Measurements from ENCODE around the gene PAX5. TPM values are rescaled to one million over a fixed set of nuclear protein-coding genes. Genes with fewer than 3 reads are reported as not detected.

PAX5 gene
- total RNA-seq, 3 donors from 2014 or later: 0.29 to 0.32 TPM; not detected in 1

GRCh38 chr9:36971935-36972488, 62.1 kb downstream of the PAX5 start:
- DNase-seq: no peak
- Histone ChIP-seq H3K9me3 (no peaks in the 10 kb centered on the region), H3K4me3 (no peak overlapping the region), H3K4me1 (ENCODE audit: low read depth) (no peaks in the 10 kb centered on the region), H3K36me3 (ENCODE audit: low read depth) (no peaks in the 10 kb centered on the region)
- intact Hi-C loops (cut with DNase I, micrococcal nuclease): no loop called here
- TF ChIP-seq CTCF (IDR thresholded peaks at IDR 0.05): no peak
- ATAC-seq: no peak

DNA sequence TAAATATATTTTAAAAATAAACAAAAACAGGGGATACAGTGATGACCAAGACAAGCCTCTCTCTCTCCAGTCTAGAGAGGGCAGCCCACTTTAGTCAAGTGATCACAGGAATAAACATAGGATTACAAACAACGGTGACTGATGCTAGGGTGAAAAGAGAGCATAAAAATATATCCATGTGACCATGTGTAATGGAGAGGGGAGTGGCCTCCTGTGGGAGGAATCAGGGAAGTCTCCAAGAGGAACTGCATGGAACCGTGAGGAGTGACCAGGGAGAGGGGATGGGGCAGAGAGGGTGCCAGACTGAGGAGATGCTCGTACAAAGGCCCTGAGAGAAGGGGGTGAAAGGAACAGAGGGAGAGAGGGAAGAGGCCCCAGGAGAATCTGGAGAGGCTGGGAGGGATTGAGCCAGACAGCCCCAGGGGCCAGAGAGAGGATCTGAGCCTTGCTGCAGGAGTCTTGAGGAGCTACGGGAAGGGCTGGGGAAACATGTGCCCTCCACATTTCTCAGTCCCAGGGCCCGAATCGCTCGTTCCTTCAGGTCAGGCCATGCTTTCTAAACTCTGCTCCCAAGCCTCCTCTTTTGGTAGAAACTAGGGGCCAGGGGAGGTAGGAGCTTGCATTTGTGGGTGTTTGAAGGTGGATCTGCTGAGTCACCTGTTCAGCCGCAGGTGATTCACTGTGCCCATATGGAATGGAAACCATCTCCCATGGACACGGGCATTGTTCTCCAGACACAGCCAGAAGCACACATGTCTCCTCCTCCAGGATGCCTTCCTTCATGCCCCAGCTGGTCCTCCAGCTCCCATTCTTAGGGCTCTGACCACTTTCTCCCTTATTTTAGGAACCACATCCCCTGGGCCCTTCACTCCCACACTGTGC, 63.8 kb downstream of the PAX5 start:
- no peak for DNase-seq
- Histone ChIP-seq H3K4me3 (no peak overlapping the region), H3K36me3 (ENCODE audit: low read depth) (no peaks in the 10 kb centered on the region), H3K4me1 (ENCODE audit: low read depth) (no peaks in the 10 kb centered on the region), H3K9me3 (no peaks in the 10 kb centered on the region)
- intact Hi-C loops (cut with DNase I, micrococcal nuclease): no loop called here
- ATAC-seq: no peak
- no peak for TF ChIP-seq CTCF (IDR thresholded peaks at IDR 0.05)

DNA sequence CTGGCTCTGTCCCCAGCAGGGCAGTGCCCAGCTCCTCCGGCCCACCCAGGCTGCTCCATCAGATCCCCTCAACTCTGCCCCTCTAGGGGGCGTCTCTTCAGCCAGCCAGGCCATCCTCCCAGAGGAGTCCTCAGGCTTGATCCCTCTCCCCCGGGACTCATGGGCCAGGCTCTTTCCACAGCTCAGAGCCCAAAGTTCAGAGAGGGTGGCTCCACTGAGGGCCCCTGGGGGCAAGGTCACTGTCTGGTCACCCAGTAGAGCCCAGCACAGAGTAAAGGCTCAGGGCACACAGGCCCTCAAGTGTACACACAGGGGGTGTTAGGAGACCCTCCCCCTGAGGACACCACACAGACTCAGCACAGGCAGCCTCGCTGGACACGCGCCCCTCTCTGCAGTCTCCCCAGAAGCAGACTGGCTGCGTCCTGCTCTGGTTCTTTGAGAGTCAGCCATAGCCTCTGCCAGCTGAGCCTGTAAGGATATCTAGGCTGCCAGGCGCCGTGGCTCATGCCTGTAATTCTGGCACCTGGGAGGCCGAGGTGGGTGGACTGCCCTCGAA, 64.8 kb downstream of the PAX5 start:
- no peak for TF ChIP-seq CTCF (IDR thresholded peaks at IDR 0.05)
- intact Hi-C loops (cut with DNase I, micrococcal nuclease): no loop called here
- no peak overlapping the region for H3K4me3 ChIP-seq
- H3K9me3 ChIP-seq: no peaks in the 10 kb centered on the region
- H3K4me1 ChIP-seq (ENCODE audit: low read depth): no peaks in the 10 kb centered on the region
- no peaks in the 10 kb centered on the region for H3K36me3 ChIP-seq (ENCODE audit: low read depth)
- ATAC-seq (no peak), DNase-seq (no peak)

DNA sequence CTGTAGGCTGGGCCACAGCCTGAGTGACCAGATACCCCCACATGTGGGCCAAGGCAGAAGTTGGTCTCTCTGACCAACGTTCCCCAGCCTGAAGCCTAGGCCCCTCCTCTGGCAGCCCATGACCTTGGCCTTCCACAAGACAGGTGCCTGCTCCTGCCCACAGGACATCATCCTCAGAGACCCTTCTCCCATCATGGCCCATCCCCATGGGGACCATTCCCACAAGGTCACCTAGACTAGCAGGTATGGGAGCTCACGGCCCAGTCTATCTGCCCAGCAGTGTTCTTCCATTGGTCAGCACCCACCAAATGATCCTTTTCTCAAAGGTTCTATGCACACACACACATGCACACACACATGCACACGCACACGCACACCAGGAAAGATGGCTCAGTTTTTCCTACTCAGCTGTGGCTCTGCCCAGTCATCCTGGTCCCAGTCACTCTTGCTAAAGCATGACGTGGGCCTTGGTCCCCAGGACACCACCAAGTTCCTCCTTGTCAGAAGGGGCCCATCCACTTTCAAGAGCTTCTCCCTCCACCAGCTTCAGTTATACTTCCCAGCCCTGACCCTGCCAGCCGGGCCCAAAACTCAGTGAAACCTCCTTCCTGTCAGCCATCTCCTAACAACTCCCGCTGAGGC, 65.4 kb downstream of the PAX5 start:
- Histone ChIP-seq H3K4me1 (ENCODE audit: low read depth) (no peaks in the 10 kb centered on the region), H3K36me3 (ENCODE audit: low read depth) (no peaks in the 10 kb centered on the region), H3K9me3 (no peaks in the 10 kb centered on the region), H3K4me3 (no peak overlapping the region)
- intact Hi-C loops (cut with DNase I, micrococcal nuclease): no loop called here
- no peak for TF ChIP-seq CTCF (IDR thresholded peaks at IDR 0.05)
- DNase-seq: no peak
- no peak for ATAC-seq

- Histone ChIP-seq H3K4me1 (ENCODE audit: low read depth) (no peaks in the 10 kb centered on the region), H3K36me3 (ENCODE audit: low read depth) (no peaks in the 10 kb centered on the region), H3K4me3 (no peak overlapping the region), H3K9me3 (no peaks in the 10 kb centered on the region)
- no peak for DNase-seq
- ATAC-seq: no peak
- TF ChIP-seq CTCF (IDR thresholded peaks at IDR 0.05): no peak
- intact Hi-C loops (cut with DNase I, micrococcal nuclease): no loop called here
These were observed 66.1 kb downstream of the PAX5 start for GRCh38 chr9:36967997-36968396.

Data from mucosa of descending colon (tissue), 3 donors.